Measurements from ENCODE around the gene NUDT12.

The NUDT12 gene

GRCh38 chr5:103541114-103541513 lies 21.5 kb downstream of the NUDT12 start:
- DNase-seq (ENCODE audit: low read depth): no peak

GRCh38 chr5:103539376-103540330 lies 22.9 kb downstream of the NUDT12 start:
- DNase-seq (ENCODE audit: low read depth): no peak

- no peak for DNase-seq (ENCODE audit: low read depth)
Observed at GRCh38 chr5:103532086-103532734, 30.4 kb downstream of the NUDT12 start.

- no peak for DNase-seq (ENCODE audit: low read depth)
Observed at GRCh38 chr5:103526164-103526915, 36.2 kb downstream of the NUDT12 start.

- no peak for DNase-seq (ENCODE audit: low read depth)
Observed at GRCh38 chr5:103525361-103525760, 37.2 kb downstream of the NUDT12 start.

GRCh38 chr5:103523319-103523718 lies 39.3 kb downstream of the NUDT12 start:
- DNase-seq (ENCODE audit: low read depth): no peak

GRCh38 chr5:103522586-103522985 lies 40.0 kb downstream of the NUDT12 start:
- no peak for DNase-seq (ENCODE audit: low read depth)

- DNase-seq (ENCODE audit: low read depth): no peak
Observed at GRCh38 chr5:103519550-103519949, 43.0 kb downstream of the NUDT12 start.

- no peak for DNase-seq (ENCODE audit: low read depth)
Observed at GRCh38 chr5:103514371-103514770, 48.2 kb downstream of the NUDT12 start.

GRCh38 chr5:103513701-103514100 lies 48.9 kb downstream of the NUDT12 start:
- no peak for DNase-seq (ENCODE audit: low read depth)

- no peak for DNase-seq (ENCODE audit: low read depth)
Observed at GRCh38 chr5:103512500-103512899, 50.1 kb downstream of the NUDT12 start.

GRCh38 chr5:103511554-103511885 lies 51.1 kb downstream of the NUDT12 start:
- DNase-seq (ENCODE audit: low read depth): peak; percentile 60

GRCh38 chr5:103510851-103511553 lies 51.6 kb downstream of the NUDT12 start:
- DNase-seq (ENCODE audit: low read depth): no peak

- DNase-seq (ENCODE audit: low read depth): peak; percentile 79
Observed at GRCh38 chr5:103505581-103506305, 56.8 kb downstream of the NUDT12 start.

GRCh38 chr5:103503066-103503465 lies 59.5 kb downstream of the NUDT12 start:
- no peak for DNase-seq (ENCODE audit: low read depth)

- DNase-seq (ENCODE audit: low read depth): no peak
Observed at GRCh38 chr5:103502662-103503061, 59.9 kb downstream of the NUDT12 start.
